ENCODE data around the gene RHBDL1.

GRCh38 chr16:727291-727977, 52.0 kb downstream of the RHBDL1 start:
- peak; percentile 42 for TF ChIP-seq POLR2AphosphoS5 (IDR thresholded peaks at IDR 0.05; ENCODE audit: low read length)
- no peak for TF ChIP-seq WRNIP1 (IDR thresholded peaks at IDR 0.05; ENCODE audit: borderline replicate concordance, low read depth, low read length)
- no peak for TF ChIP-seq SMAD1 (IDR thresholded peaks at IDR 0.05; ENCODE audit: low read depth, partially characterized antibody)
- TF ChIP-seq ZNF217 (IDR thresholded peaks at IDR 0.05), result no peak
- no peak for TF ChIP-seq CTCF (IDR thresholded peaks at IDR 0.05 in 2 of 3, conservative IDR thresholded peaks at IDR 0.05 in 1 of 3; ENCODE audit: control insufficient read depth in 2 of 3, extremely low read depth in 1 of 3, insufficient read depth in 1 of 3, low read depth in 3 of 3, low read length in 3 of 3)
- no peak for TF ChIP-seq POLR2A (IDR thresholded peaks at IDR 0.05; ENCODE audit: low read depth, low read length)
- TF ChIP-seq EP300 (IDR thresholded peaks at IDR 0.05; ENCODE audit: borderline replicate concordance in 1 of 2, control insufficient read depth in 1 of 2, low read depth in 2 of 2, low read length in 2 of 2), result no peak
- TF ChIP-seq CBX5 (IDR thresholded peaks at IDR 0.05; ENCODE audit: low read depth), result no peak
- TF ChIP-seq JUND (IDR thresholded peaks at IDR 0.05; ENCODE audit: low read depth, low read length), result no peak
- no peak for TF ChIP-seq ZBTB4 (CRISPR knock-in tag; IDR thresholded peaks at IDR 0.05)
- no peak for TF ChIP-seq ZBTB33 (IDR thresholded peaks at IDR 0.05)
- TF ChIP-seq MYC (IDR thresholded peaks at IDR 0.05; ENCODE audit: insufficient read depth, insufficient read length, insufficient replicate concordance, low read length, severe bottlenecking), result no peak
